T-helper 17 cell (primary cell): ENCODE results near the gene KRTAP20-1. TPM values are rescaled to one million over a fixed set of nuclear protein-coding genes. Genes with fewer than 3 reads are reported as not detected.

ENCODE experiments used
- ATAC-seq: fragments of 150-1000 bp; cut with Tn5 transposase; 2 replicates; pipeline ENCODE4 v1.10.0; 2021; ENCODE audit warnings: mild to moderate bottlenecking, moderate library complexity
- DNase-seq, 3 donors: peaks; one replicate each; pipeline versions ENCODE4 v3.0.0 to v3.0.0-alpha.2; 2020 to 2021
- H3K9me3 ChIP-seq: one replicate; pipeline ENCODE4 v1.7.0; 2013; ENCODE audit warnings: low read length, mild to moderate bottlenecking; ENCODE audit not compliant: control insufficient read depth, poor library complexity, severe bottlenecking
- H3K27ac Mint-ChIP-seq: one replicate; pipeline ENCODE4 v1.8.0; 2022; ENCODE audit warnings: mild to moderate bottlenecking, moderate library complexity, mixed read lengths
- H3K27me3 Mint-ChIP-seq: one replicate; pipeline ENCODE4 v1.8.0; 2022; ENCODE audit warnings: mixed read lengths
- H3K36me3 Mint-ChIP-seq: one replicate; pipeline ENCODE4 v1.8.0; 2022; ENCODE audit warnings: low read depth, mixed read lengths
- H3K4me1 Mint-ChIP-seq: one replicate; pipeline ENCODE4 v1.8.0; 2022; ENCODE audit warnings: mild to moderate bottlenecking, mixed read lengths
- H3K4me3 Mint-ChIP-seq: one replicate; pipeline ENCODE4 v1.8.0; 2022; ENCODE audit warnings: mild to moderate bottlenecking, moderate library complexity, mixed read lengths
- total RNA-seq, 4 donors: library from RNA in 2 of 4; stranded (reverse) in 2 of 4; gene quantifications; one replicate each; pipeline ENCODE4 v1.2.3 and lab custom pipeline; 2022 to 2026

Gene KRTAP20-1
- total RNA-seq, 2 donors from 2014 or later, result not detected

GRCh38 chr21:30620080-30620479 lies 3.9 kb downstream of the KRTAP20-1 start:
- DNase-seq (no peak), ATAC-seq (no peak)
- H3K4me3 Mint-ChIP-seq, result no peak overlapping the region
- no peaks in the 10 kb centered on the region for H3K27me3 Mint-ChIP-seq
- H3K36me3 Mint-ChIP-seq, result no peaks in the 10 kb centered on the region
- H3K4me1 Mint-ChIP-seq, result no peaks in the 10 kb centered on the region
- H3K9me3 ChIP-seq, result no peaks in the 10 kb centered on the region
- H3K27ac Mint-ChIP-seq, result no peak overlapping the region

- no peak for ATAC-seq
- H3K27ac Mint-ChIP-seq, result no peak within 1 kb of the TSS
- no peak within 1 kb of the TSS for H3K4me3 Mint-ChIP-seq
- no peaks in the 10 kb centered on the region for H3K36me3 Mint-ChIP-seq
- no peaks in the 10 kb centered on the region for H3K27me3 Mint-ChIP-seq
- no peak for DNase-seq
- no peaks in the 10 kb centered on the region for H3K9me3 ChIP-seq
- no peaks in the 10 kb centered on the region for H3K4me1 Mint-ChIP-seq
These were observed 4.3 kb downstream of the KRTAP20-1 start, which contains the start of gene KRTAP20-4 for GRCh38 chr21:30620522-30620921. TSS of gene KRTAP20-4 (plus strand) at chr21:30620627.

GRCh38 chr21:30623362-30623761 lies 7.1 kb downstream of the KRTAP20-1 start:
- no peaks in the 10 kb centered on the region for H3K9me3 ChIP-seq
- H3K36me3 Mint-ChIP-seq, result no peaks in the 10 kb centered on the region
- no peak overlapping the region for H3K4me3 Mint-ChIP-seq
- H3K4me1 Mint-ChIP-seq, result no peaks in the 10 kb centered on the region
- no peak overlapping the region for H3K27ac Mint-ChIP-seq
- ATAC-seq, result no peak
- DNase-seq, result no peak
- H3K27me3 Mint-ChIP-seq, result no peaks in the 10 kb centered on the region

GRCh38 chr21:30625449-30626165 lies 9.4 kb downstream of the KRTAP20-1 start:
- no peaks in the 10 kb centered on the region for H3K9me3 ChIP-seq
- H3K4me3 Mint-ChIP-seq, result no peak overlapping the region
- no peaks in the 10 kb centered on the region for H3K4me1 Mint-ChIP-seq
- ATAC-seq (no peak), DNase-seq (no peak)
- no peaks in the 10 kb centered on the region for H3K36me3 Mint-ChIP-seq
- no peak overlapping the region for H3K27ac Mint-ChIP-seq
- no peaks in the 10 kb centered on the region for H3K27me3 Mint-ChIP-seq

GRCh38 chr21:30628109-30628508 lies 11.9 kb downstream of the KRTAP20-1 start:
- ATAC-seq (no peak), DNase-seq (no peak)
- H3K36me3 Mint-ChIP-seq, result no peaks in the 10 kb centered on the region
- no peak overlapping the region for H3K27ac Mint-ChIP-seq
- H3K4me3 Mint-ChIP-seq, result no peak overlapping the region
- H3K9me3 ChIP-seq, result no peaks in the 10 kb centered on the region
- no peaks in the 10 kb centered on the region for H3K27me3 Mint-ChIP-seq
- no peaks in the 10 kb centered on the region for H3K4me1 Mint-ChIP-seq

- DNase-seq (no peak), ATAC-seq (no peak)
- no peaks in the 10 kb centered on the region for H3K4me1 Mint-ChIP-seq
- H3K27me3 Mint-ChIP-seq, result no peaks in the 10 kb centered on the region
- H3K4me3 Mint-ChIP-seq, result no peak overlapping the region
- no peaks in the 10 kb centered on the region for H3K36me3 Mint-ChIP-seq
- H3K27ac Mint-ChIP-seq, result no peak overlapping the region
- no peaks in the 10 kb centered on the region for H3K9me3 ChIP-seq
These were observed 13.0 kb downstream of the KRTAP20-1 start for GRCh38 chr21:30629200-30629599.

- no peak within 1 kb of the TSS for H3K4me3 Mint-ChIP-seq
- H3K4me1 Mint-ChIP-seq, result no peaks in the 10 kb centered on the region
- H3K9me3 ChIP-seq, result no peaks in the 10 kb centered on the region
- no peaks in the 10 kb centered on the region for H3K36me3 Mint-ChIP-seq
- H3K27ac Mint-ChIP-seq, result no peak within 1 kb of the TSS
- ATAC-seq (no peak), DNase-seq (no peak)
- H3K27me3 Mint-ChIP-seq, result no peaks in the 10 kb centered on the region
These were observed 18.7 kb downstream of the KRTAP20-1 start, which contains the start of gene KRTAP20-2 for GRCh38 chr21:30634906-30635305. TSS of gene KRTAP20-2 (plus strand) at chr21:30635206. CDS start at chr21:30635264, 58 bp downstream.

- no peaks in the 10 kb centered on the region for H3K36me3 Mint-ChIP-seq
- no peaks in the 10 kb centered on the region for H3K4me1 Mint-ChIP-seq
- H3K27me3 Mint-ChIP-seq, result no peaks in the 10 kb centered on the region
- no peak overlapping the region for H3K27ac Mint-ChIP-seq
- no peak for DNase-seq
- H3K9me3 ChIP-seq, result no peaks in the 10 kb centered on the region
- no peak for ATAC-seq
- no peak overlapping the region for H3K4me3 Mint-ChIP-seq
These were observed 22.5 kb downstream of the KRTAP20-1 start for GRCh38 chr21:30638686-30639085.

GRCh38 chr21:30642564-30642963 lies 26.3 kb downstream of the KRTAP20-1 start, which contains the start of gene KRTAP20-3:
TSS of gene KRTAP20-3 (plus strand) at chr21:30642864.
- H3K9me3 ChIP-seq, result no peaks in the 10 kb centered on the region
- H3K27me3 Mint-ChIP-seq, result no peaks in the 10 kb centered on the region
- DNase-seq (no peak), ATAC-seq (no peak)
- no peaks in the 10 kb centered on the region for H3K36me3 Mint-ChIP-seq
- no peak within 1 kb of the TSS for H3K4me3 Mint-ChIP-seq
- H3K27ac Mint-ChIP-seq, result no peak within 1 kb of the TSS
- no peaks in the 10 kb centered on the region for H3K4me1 Mint-ChIP-seq

- no peaks in the 10 kb centered on the region for H3K27me3 Mint-ChIP-seq
- no peak for ATAC-seq
- no peaks in the 10 kb centered on the region for H3K9me3 ChIP-seq
These were observed 30.7 kb downstream of the KRTAP20-1 start for GRCh38 chr21:30646904-30647414.

GRCh38 chr21:30652891-30653290 lies 36.7 kb downstream of the KRTAP20-1 start:
- DNase-seq (no peak), ATAC-seq (no peak)
- Mint-ChIP-seq H3K4me3 (no peak overlapping the region), H3K4me1 (no peaks in the 10 kb centered on the region), H3K27ac (no peak overlapping the region), H3K27me3 (no peaks in the 10 kb centered on the region), H3K36me3 (no peaks in the 10 kb centered on the region)
- no peaks in the 10 kb centered on the region for H3K9me3 ChIP-seq

More at GRCh38 chr21:30646904-30647414, 30.7 kb downstream of the KRTAP20-1 start:
- no peak for DNase-seq
- Mint-ChIP-seq H3K27ac (no peak overlapping the region), H3K36me3 (no peaks in the 10 kb centered on the region), H3K4me1 (no peaks in the 10 kb centered on the region), H3K4me3 (no peak overlapping the region)
